Measurements from ENCODE around the gene LYRM4.

Gene LYRM4

DNA sequence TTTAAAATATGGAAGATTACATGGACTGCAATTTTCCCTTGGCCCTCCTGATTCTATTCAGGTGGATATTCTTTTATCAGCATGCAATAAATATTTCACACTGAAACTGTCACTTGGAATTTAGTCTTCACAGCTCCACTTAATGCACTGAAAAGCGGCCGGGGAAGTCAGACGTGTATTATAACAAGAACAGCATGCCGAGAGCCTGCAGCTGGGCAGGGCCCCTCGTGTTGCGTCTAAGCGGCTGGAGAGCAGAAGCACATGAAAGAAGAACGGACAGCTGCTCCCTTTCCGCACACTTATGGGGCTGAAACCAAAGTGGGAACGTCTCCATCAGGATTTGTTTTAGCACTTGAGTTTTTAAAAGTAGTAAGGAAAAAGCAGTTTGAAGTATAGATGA lies 57.2 kb downstream of the LYRM4 start:
- TF ChIP-seq Cebpa-rat (IDR thresholded peaks at IDR 0.05), result no peak
- H3K4me1 ChIP-seq, result peaks cover 7% of the 10 kb centered on the region
- H3K36me3 ChIP-seq, result peaks cover 45% of the 10 kb centered on the region
- H3K9me3 ChIP-seq, result no peaks in the 10 kb centered on the region
- H3K4me3 ChIP-seq, result no peak overlapping the region
- no peaks in the 10 kb centered on the region for H3K27me3 ChIP-seq
- no peak overlapping the region for H3K4me2 ChIP-seq
- no peak overlapping the region for H3K9ac ChIP-seq
- H3K27ac ChIP-seq, result no peak overlapping the region
- no peaks in the 10 kb centered on the region for H4K20me1 ChIP-seq

DNA sequence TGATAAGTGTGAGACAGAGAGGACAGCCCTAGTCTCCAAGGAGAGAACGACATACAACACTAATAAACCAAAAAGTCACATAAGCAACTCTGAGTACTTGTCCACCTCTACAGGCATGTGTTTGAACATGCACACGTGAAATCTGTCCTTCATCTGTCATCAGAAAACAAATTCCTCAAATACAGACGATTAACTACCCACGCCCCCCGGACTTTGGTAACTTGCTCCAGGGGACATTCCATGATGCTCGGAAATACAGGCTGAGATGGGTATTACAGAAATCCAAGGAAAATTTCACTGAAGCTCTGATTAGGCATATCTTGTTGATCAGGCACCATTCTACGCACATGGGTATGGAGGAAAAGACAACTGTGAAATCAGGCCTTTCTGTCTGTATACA lies 57.8 kb downstream of the LYRM4 start:
- Histone ChIP-seq H3K9ac (no peak overlapping the region), H3K4me1 (peaks cover 7% of the 10 kb centered on the region), H3K9me3 (no peaks in the 10 kb centered on the region), H3K36me3 (peaks cover 42% of the 10 kb centered on the region), H3K4me3 (no peak overlapping the region), H3K4me2 (no peak overlapping the region), H3K27ac (no peak overlapping the region), H4K20me1 (no peaks in the 10 kb centered on the region), H3K27me3 (no peaks in the 10 kb centered on the region)
- no peak for TF ChIP-seq Cebpa-rat (IDR thresholded peaks at IDR 0.05)

DNA sequence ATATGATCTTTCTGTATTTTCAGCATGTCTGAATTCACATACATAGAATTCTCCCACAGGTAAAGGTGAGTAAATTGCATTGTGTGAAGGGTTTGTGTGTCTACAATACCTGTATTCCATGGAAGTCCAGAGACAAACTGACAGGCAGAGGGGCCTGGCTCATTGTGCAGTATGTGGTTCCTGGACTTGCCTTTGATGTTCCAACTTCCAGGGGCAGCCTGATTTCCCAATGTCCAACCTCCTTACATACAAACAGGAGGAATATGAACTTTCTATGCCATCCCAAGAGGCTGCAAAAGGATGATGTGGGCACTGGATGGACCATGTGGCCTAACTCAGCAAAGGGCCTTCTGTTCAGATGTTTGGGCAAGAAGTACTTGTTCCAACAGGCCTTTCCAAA lies 58.5 kb downstream of the LYRM4 start:
- no peaks in the 10 kb centered on the region for H4K20me1 ChIP-seq
- TF ChIP-seq Cebpa-rat (IDR thresholded peaks at IDR 0.05), result no peak
- H3K9ac ChIP-seq, result no peak overlapping the region

DNA sequence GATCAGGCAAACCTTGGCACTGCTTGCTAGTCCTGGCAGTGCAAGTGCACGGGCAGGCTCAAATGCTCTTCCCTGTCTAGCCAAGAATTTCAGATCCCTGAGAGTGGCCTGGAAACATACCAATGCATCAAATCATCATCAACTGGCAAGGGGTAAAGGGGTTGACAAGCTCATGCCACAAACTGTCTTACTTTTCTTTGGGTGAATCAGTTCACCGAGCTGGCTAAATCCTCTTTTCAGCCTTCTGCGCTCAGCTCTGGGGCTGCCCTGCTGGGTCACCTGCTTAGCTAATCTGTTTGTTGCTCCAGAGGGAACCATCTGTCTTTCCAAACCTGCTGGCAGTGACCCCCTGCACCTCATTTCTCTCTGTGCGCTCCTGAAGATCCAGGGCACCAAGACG lies 59.5 kb downstream of the LYRM4 start:
- no peaks in the 10 kb centered on the region for H3K27me3 ChIP-seq
- H3K4me3 ChIP-seq, result no peak overlapping the region
- peaks cover 6% of the 10 kb centered on the region for H3K4me1 ChIP-seq
- H3K4me2 ChIP-seq, result no peak overlapping the region
- H3K9me3 ChIP-seq, result no peaks in the 10 kb centered on the region
- no peak overlapping the region for H3K27ac ChIP-seq
- peaks cover 30% of the 10 kb centered on the region for H3K36me3 ChIP-seq
- H3K9ac ChIP-seq, result no peak overlapping the region
- no peak for TF ChIP-seq Cebpa-rat (IDR thresholded peaks at IDR 0.05)
- H4K20me1 ChIP-seq, result no peaks in the 10 kb centered on the region

More for the DNA sequence above, 58.5 kb downstream of the LYRM4 start:
- Histone ChIP-seq H3K36me3 (peaks cover 35% of the 10 kb centered on the region), H3K27me3 (no peaks in the 10 kb centered on the region), H3K9me3 (no peaks in the 10 kb centered on the region), H3K27ac (no peak overlapping the region), H3K4me3 (no peak overlapping the region), H3K4me2 (no peak overlapping the region), H3K4me1 (peaks cover 7% of the 10 kb centered on the region)

DNA sequence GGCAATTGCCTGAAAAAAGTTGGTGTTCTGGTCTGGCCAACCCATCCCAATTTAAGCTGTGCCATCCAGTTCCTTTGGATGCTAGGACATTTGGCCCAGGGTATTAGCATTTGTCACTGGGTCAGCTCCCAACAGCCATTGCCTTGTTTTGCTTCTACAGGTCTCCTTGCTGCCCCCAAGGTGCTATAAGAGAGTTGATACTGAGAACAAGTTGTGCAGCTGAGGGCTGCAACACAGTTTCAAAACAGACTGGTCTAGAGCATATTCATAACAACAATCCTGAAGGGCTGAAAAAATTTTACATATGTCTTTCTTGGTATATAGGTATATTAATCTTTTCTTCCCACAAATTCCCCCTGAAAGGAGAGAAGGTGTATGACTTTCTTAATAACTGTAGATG lies 61.0 kb downstream of the LYRM4 start:
- H3K4me1 ChIP-seq, result no peaks in the 10 kb centered on the region
- H4K20me1 ChIP-seq, result no peaks in the 10 kb centered on the region
- H3K27me3 ChIP-seq, result no peaks in the 10 kb centered on the region
- TF ChIP-seq Cebpa-rat (IDR thresholded peaks at IDR 0.05), result no peak
- H3K36me3 ChIP-seq, result peaks cover 28% of the 10 kb centered on the region
- no peak overlapping the region for H3K4me3 ChIP-seq
- H3K9me3 ChIP-seq, result no peaks in the 10 kb centered on the region
- no peak overlapping the region for H3K9ac ChIP-seq
- no peak overlapping the region for H3K4me2 ChIP-seq
- no peak overlapping the region for H3K27ac ChIP-seq

DNA sequence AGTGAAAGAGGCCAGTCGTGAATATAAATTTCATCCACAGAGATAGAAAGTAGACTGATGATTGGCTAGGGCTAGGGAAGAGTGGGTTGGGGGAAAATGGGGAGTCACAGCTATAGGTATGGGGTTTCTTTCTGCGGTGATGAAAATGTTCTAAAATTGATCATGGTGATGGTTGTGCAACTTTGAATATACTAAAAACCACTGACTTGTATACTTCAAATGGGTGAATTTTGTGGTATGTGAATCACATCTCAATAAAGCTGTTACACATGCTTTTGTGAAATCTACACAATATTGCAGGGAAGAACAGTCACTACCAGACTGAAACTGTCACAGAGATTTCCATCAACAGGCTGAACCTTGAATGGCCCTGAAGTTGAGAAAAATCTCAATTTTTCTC lies 61.5 kb downstream of the LYRM4 start:
- H3K27ac ChIP-seq, result no peak overlapping the region
- no peak overlapping the region for H3K9ac ChIP-seq
- no peaks in the 10 kb centered on the region for H3K4me1 ChIP-seq
- H3K27me3 ChIP-seq, result no peaks in the 10 kb centered on the region
- H3K9me3 ChIP-seq, result no peaks in the 10 kb centered on the region
- TF ChIP-seq Cebpa-rat (IDR thresholded peaks at IDR 0.05), result no peak
- peaks cover 32% of the 10 kb centered on the region for H3K36me3 ChIP-seq
- H3K4me3 ChIP-seq, result no peak overlapping the region
- H4K20me1 ChIP-seq, result no peaks in the 10 kb centered on the region
- no peak overlapping the region for H3K4me2 ChIP-seq

DNA sequence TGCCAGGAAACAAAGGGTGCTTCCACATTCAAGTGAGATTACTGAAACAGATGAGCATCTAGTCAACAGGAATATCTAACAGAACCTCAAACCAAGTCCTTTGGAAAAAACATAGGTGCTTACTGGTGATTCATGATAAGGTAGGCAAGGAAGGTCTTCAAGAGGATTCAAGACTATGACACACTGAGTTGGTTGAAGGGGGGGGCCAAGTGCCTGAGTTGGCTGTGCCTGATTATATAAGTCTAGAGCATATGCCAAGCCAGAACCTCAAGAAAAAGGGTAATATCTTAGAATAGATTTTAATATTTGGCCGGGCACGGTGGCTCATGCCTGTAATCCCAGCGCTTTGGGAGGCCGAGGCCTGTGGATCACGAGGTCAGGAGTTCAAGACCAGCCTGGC lies 63.7 kb downstream of the LYRM4 start:
- Histone ChIP-seq H4K20me1 (no peaks in the 10 kb centered on the region), H3K9ac (no peak overlapping the region), H3K4me3 (no peak overlapping the region), H3K4me2 (no peak overlapping the region), H3K27ac (no peak overlapping the region), H3K27me3 (no peaks in the 10 kb centered on the region), H3K36me3 (peaks cover 29% of the 10 kb centered on the region), H3K4me1 (peaks cover 14% of the 10 kb centered on the region), H3K9me3 (no peaks in the 10 kb centered on the region)
- no peak for TF ChIP-seq Cebpa-rat (IDR thresholded peaks at IDR 0.05)

DNA sequence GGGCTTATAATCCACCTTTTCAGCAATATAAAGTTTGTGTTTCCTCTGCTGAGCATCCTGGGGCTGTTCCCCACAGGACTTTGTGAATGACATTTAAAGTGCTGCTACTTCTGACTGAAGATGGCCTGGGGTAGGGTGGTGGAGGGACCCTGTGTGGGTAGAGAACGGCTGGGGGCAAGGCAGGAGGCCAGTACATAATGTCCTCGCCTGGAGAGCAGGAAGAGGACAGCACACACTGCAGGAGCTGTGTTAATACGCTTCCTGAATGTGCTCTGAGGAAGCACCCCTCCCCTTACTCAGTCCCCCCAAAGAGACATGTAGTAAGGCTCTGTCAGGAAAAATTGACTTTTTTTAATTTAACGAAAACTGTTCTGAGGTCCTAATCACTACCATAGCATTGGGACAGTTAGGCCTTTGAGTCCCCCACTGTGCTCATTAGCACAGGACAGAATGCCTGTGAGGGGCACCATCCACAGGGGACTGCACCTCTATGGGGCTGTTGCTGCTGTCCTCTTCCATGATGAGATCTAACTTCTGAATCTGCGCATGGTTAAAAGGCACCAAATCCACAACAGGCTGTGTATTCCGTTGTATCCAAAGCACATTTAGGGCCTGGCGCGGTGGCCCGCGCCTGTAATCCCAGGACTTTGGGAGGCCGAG lies 68.5 kb downstream of the LYRM4 start:
- Histone ChIP-seq H3K9me3 (no peaks in the 10 kb centered on the region), H3K4me3 (no peak overlapping the region), H3K4me1 (peaks cover 14% of the 10 kb centered on the region), H3K27me3 (no peaks in the 10 kb centered on the region), H3K9ac (no peak overlapping the region), H3K36me3 (0 out of 2 replicates have a peak, but pooled peaks cover 7% of the 10 kb centered on the region), H3K27ac (peak overlapping the region; percentile 16; the same call in 1 of the 2 replicates), H3K4me2 (peak overlapping the region; percentile 35; the same call in 1 of the 2 replicates), H4K20me1 (peaks cover 5% of the 10 kb centered on the region; the same call in 1 of the 2 replicates)
- no peak for TF ChIP-seq Cebpa-rat (IDR thresholded peaks at IDR 0.05)

DNA sequence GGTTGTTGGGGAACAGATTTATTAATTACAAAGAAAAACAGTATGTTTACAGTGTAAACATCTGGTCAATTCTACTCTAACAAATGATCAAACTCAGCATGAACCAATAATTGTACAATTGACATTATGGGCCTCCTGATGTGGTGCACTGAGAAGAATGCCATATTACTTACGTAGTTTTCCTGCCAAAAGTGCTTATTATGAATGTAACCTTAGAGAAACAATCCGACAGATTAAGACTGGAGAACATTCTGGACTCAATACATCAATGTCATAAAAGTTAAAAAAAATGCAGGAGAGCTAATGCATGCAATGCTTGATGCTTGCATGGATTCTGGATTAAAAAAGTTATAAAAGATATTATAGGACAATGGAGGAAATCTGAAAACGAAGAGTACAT lies 69.0 kb downstream of the LYRM4 start:
- no peak for TF ChIP-seq Cebpa-rat (IDR thresholded peaks at IDR 0.05)
- Histone ChIP-seq H3K9me3 (no peaks in the 10 kb centered on the region), H3K4me1 (peaks cover 14% of the 10 kb centered on the region), H3K4me3 (no peak overlapping the region), H3K4me2 (no peak overlapping the region), H3K36me3 (0 out of 2 replicates have a peak, but pooled peaks cover 7% of the 10 kb centered on the region), H3K9ac (no peak overlapping the region), H3K27me3 (no peaks in the 10 kb centered on the region), H3K27ac (no peak overlapping the region), H4K20me1 (peaks cover 5% of the 10 kb centered on the region; the same call in 1 of the 2 replicates)

DNA sequence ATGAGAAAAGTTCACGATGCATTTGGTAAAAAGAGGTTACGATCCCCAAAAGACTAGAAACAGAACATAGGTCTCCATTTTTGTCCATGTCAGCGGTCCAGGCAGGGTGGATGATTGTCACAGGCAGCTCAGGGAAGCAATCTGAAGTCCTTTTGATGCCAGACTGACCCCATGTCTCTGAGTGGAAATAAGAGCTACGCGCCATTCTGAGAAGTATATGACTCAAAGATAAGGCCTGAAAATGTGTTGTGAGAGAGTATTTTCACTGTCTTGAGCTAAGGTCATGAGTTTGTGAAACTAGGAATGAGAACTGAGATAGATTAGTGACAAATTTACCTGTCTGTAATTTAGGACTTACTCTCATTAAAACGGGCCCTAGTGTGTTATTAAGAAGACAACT lies 69.5 kb downstream of the LYRM4 start:
- H3K4me2 ChIP-seq, result no peak overlapping the region
- no peak overlapping the region for H3K27ac ChIP-seq
- peaks cover 5% of the 10 kb centered on the region; the same call in 1 of the 2 replicates for H4K20me1 ChIP-seq
- H3K27me3 ChIP-seq, result no peaks in the 10 kb centered on the region
- H3K4me3 ChIP-seq, result no peak overlapping the region
- TF ChIP-seq Cebpa-rat (IDR thresholded peaks at IDR 0.05), result no peak
- peaks cover 14% of the 10 kb centered on the region for H3K4me1 ChIP-seq
- H3K36me3 ChIP-seq, result 0 out of 2 replicates have a peak, but pooled peaks cover 7% of the 10 kb centered on the region
- no peaks in the 10 kb centered on the region for H3K9me3 ChIP-seq
- H3K9ac ChIP-seq, result no peak overlapping the region

Data from BLaER1 (cell line).